Activated CD4-positive, CD25-positive, alpha-beta regulatory T cell treated with anti-CD3 and anti-CD28 coated beads, Interleukin-2, amount 50 U/mL, for 72 hours (primary cell): ENCODE data around the gene HERC4.
"Not testable (repeated sequence)": the region's sequence is repeated elsewhere in the genome, so short reads cannot be mapped to it uniquely, and the experiment has no call there.

Source experiments
- DNase-seq: peaks from one replicate; pipeline ENCODE4 v3.0.0; 2021

The HERC4 gene

GRCh38 chr10:68087685-68088401 lies 12.8 kb upstream of the HERC4 start:
- DNase-seq: no peak

GRCh38 chr10:68086910-68087684 lies 12.0 kb upstream of the HERC4 start:
- no peak for DNase-seq

DNA sequence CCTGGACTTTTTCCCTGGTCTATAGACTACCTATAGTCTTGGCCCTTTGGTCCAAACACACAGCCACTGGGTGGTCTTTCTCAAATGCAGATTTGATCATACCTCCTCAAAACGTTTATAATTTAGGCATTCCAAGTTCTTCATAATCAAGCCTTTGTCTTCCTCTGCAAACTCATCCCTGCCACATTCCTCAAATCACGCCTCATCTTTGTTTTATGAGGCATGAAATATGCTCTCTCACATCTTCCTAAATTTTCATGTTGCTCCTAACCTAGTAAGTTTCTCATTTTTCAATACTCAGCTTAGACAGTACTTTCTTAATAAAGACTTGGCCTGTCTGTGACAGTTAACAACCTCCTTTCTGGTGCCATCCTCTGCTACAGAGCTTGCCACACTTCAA lies 10.9 kb upstream of the HERC4 start:
- DNase-seq: no peak

GRCh38 chr10:68084469-68084868 lies 9.4 kb upstream of the HERC4 start:
- DNase-seq: no peak

- no peak for DNase-seq
These were observed 8.9 kb upstream of the HERC4 start for GRCh38 chr10:68083953-68084352.

GRCh38 chr10:68082872-68083271 lies 7.8 kb upstream of the HERC4 start:
- DNase-seq: no peak

GRCh38 chr10:68081916-68082315 lies 6.8 kb upstream of the HERC4 start:
- DNase-seq: no peak

GRCh38 chr10:68080853-68081431 lies 5.9 kb upstream of the HERC4 start:
- DNase-seq: no peak

GRCh38 chr10:68079434-68079833 lies 4.4 kb upstream of the HERC4 start:
- DNase-seq: no peak

DNA sequence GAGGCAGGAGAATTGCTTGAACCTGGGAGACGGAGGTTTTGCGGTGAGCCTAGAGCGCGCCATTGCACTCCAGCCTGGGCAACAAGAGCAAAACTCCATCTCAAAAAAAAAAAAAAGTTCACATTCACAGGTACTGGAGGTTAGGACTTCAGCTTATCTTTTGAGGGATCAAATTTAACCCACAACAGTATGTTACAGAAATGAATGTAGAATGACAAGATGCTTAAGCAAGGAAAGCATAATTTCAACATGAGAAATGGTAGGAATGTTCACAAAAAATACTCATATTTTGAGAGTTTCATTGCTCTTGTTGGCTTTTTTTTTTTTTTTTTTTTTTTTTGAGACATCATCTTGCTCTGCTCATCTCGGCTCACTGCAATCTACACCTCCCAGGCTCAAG lies 1.9 kb upstream of the HERC4 start:
- DNase-seq: no peak

DNA sequence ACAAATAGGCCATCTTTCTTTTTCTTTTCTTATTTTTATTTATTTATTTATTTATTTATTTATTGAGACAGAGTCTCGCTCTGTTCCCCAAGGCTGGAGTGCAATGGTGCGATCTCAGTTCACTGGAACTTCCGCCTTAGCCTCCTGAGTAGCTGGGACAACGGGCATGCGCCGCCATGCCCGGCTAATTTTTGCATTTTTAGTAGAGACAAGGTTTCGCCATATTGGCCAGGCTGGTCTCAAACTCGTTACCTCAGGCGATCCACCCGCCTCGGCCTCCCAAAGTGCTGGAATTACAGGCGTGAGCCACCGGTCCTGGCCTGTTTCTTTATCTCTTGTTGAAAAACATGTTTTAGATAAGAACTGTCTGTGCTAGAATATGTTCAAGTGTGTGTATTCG lies 998 bp upstream of the HERC4 start:
- DNase-seq: not testable (repeated sequence)

- no peak for DNase-seq
These were observed 494 bp upstream of the HERC4 start for GRCh38 chr10:68075550-68076004.

DNA sequence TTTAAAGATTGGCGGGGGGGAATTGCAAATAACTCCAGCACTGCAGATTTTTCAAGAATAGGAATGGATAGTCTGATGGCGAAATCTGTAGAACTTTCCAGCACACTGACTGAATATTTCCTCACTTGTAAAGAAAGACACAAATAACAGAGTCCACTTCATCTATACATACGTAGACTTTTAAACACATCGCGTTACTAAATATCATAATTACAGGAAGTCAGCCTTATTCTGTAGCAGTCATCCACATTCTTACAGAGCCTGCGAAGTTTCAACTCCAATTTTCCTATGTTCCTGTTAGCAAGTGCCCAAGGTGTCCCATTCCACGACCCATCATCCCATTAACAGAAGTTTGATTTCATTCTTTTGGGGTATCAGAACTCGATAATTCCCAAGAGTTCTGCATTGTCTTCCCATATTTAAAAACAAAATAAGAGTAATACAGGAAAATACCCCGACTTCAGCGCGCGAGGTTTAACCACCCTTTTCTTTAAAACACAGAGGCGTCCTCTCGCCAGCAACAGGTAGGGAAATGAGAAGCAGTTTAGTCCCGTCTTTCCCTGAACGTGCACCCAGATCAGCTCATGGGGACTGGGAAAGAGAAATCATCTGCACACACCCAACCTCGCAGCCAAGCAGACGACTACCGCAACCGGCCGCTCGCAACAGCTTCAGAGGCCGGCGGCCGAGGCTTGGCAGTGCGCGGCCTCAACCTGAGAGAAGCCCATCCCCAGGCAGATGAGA lies 880 bp downstream of the HERC4 start:
- DNase-seq: no peak

DNA sequence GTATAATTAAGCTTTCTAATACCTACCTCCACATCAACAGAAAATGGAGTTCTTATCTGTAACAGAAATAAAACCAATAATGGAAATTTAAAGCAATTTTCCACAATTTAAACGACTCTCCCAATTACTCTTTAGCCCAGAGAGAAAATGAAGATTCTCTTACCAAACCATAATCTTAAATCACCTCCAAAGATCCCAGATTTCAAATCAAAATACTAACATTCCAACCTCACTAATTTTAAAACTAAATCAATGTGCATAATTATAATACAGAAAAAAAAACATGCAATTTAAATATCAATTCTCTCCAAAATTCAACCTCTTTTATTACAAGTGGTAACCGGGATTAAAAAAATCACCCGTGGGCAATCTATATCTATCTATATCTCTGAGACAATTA lies 1.5 kb downstream of the HERC4 start:
- no peak for DNase-seq

DNA sequence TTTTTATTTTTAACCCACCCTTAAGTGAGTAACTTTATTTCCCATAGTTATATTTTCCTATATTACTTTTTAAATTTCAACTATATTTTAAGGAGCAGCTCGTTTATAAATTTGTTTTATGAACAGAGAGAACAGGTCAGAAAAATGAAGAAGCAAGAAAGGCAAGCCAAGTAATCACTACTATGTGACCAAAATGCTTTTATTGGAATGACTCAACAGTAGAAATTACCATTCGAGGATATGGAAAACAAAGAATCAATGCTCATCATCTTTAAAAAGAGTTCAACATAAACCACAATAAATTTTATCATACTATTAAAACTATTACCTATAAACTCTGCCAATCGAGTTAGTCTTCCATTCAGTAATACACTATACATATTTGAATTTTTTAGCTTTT lies 7.6 kb downstream of the HERC4 start:
- DNase-seq: no peak

- no peak for DNase-seq
These were observed 8.1 kb downstream of the HERC4 start for GRCh38 chr10:68067029-68067428.

DNA sequence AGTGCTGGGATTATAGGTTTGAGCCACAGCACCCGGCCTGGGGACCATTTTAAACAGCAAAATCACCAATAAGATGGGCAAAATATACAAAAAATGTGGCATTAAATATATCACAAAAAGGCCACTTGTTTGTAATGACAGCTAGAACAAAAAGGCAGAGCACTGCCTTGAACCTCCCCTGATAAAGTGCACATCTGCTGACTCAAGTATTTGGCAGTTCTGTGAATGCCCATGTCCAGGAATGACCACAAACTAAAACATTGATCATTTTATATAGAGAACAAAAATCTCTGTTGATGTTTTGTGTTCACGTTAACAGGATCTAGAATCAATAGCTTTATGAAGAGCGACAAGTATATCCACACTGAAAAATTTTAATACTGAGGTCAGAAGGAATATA lies 21.5 kb downstream of the HERC4 start:
- no peak for DNase-seq

- no peak for DNase-seq
These were observed 22.6 kb downstream of the HERC4 start for GRCh38 chr10:68052463-68052862.

GRCh38 chr10:68049289-68050078 lies 25.6 kb downstream of the HERC4 start:
- no peak for DNase-seq

DNA sequence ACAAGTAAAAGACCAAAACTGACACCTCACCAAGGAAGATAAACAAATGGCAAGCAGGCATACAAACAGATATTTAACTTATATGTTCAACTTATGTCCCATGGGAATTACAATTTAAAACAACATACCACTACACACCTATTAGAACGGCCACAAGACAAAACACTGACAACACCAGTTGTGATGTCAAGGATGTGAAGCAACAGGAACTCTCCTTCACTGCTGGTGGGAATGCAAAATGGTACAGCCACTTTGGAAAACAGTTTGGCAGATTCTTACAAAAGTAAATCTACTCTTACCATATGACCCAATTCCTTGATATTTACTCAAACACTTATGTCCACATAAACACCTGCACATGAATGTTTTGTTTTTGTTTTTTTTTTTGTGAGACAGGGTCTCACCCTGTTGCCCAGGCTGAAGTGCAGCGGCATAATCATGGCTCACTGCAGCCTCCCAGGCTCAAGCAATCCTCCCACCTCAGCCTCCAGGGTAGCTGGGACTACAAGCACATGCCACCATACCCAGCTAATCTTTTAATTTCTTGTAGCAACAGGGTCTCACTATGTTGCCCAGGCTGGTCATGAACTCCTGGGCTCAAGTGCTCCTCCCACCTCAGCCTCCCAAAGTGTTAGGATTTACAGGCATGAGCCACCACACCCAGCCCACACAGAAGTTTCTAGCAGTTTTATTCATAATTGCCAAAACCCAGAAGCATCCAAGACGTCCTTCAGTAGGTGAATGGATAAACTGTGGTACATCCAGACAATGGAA lies 27.3 kb downstream of the HERC4 start:
- DNase-seq: no peak

GRCh38 chr10:68047122-68047521 lies 28.0 kb downstream of the HERC4 start:
- DNase-seq: no peak

DNA sequence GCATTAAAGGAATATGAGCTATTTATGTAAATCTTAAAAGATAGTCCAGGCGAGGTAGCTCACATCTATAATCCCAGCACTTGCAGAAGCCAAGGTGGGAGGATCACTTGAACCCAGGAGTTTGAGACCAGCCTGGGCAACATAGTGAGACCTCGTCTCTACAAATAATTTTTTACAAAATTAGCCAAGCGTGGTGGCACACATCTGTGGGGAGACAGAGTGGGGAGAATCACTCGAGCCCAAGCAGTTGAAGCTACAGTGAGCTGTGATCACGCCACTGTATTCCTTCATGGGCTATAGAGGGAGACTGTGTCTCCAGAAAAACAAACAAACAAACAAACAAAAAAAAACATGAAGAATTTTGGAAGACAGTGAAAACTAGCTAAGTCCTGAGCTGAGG lies 28.4 kb downstream of the HERC4 start:
- DNase-seq: no peak
